GM12874 (cell line): ENCODE results near the gene PRTN3.

Source experiments
- TF ChIP-seq, protein P1 (sequence below): IDR thresholded peaks from 2 replicates; pipeline ENCODE4 v1.5.1; 2011; ENCODE audit warnings: low read depth, mild to moderate bottlenecking, control low read depth, low read length, moderate library complexity; ENCODE audit not compliant: insufficient read depth

PRTN3 gene

DNA sequence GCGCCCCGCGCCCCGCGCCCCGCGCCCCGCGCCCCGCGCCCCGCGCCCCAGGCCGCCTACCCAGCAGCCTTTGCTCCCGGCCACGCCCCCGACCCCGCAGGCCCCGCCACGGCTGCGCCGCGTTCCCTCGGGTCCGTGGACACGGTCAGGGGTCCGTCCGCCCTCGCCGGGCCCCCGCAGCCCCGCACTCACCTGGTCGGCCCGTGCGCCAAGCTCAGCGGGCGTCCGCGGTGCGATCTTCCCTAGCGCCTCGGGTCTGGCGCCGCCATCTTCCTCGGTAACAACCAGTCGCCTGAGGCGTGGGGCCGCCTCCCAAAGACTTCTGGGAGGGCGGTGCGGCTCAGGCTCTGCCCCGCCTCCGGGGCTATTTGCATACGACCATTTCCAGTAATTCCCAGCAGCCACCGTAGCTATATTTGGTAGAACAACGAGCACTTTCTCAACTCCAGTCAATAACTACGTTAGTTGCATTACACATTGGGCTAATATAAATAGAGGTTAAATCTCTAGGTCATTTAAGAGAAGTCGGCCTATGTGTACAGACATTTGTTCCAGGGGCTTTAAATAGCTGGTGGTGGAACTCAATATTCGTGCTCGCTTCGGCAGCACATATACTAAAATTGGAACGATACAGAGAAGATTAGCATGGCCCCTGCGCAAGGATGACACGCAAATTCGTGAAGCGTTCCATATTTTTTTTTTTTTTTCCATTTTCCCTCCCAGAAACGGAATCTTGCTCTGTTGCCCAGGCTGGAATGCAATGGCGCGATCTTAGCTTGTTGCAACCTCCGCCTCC, 52.3 kb downstream of the PRTN3 start, which contains the start of the genes MED16 and RNU6-9:
MED16 (minus strand) TSS at position 294 of the 796 bp plus-strand sequence. CDS start 2,056 bp downstream, outside the sequence.
RNU6-9 (plus strand) TSS at position 591 of the 796 bp plus-strand sequence.
- TF ChIP-seq, protein P1, sequence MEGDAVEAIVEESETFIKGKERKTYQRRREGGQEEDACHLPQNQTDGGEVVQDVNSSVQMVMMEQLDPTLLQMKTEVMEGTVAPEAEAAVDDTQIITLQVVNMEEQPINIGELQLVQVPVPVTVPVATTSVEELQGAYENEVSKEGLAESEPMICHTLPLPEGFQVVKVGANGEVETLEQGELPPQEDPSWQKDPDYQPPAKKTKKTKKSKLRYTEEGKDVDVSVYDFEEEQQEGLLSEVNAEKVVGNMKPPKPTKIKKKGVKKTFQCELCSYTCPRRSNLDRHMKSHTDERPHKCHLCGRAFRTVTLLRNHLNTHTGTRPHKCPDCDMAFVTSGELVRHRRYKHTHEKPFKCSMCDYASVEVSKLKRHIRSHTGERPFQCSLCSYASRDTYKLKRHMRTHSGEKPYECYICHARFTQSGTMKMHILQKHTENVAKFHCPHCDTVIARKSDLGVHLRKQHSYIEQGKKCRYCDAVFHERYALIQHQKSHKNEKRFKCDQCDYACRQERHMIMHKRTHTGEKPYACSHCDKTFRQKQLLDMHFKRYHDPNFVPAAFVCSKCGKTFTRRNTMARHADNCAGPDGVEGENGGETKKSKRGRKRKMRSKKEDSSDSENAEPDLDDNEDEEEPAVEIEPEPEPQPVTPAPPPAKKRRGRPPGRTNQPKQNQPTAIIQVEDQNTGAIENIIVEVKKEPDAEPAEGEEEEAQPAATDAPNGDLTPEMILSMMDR = no peak

DNA sequence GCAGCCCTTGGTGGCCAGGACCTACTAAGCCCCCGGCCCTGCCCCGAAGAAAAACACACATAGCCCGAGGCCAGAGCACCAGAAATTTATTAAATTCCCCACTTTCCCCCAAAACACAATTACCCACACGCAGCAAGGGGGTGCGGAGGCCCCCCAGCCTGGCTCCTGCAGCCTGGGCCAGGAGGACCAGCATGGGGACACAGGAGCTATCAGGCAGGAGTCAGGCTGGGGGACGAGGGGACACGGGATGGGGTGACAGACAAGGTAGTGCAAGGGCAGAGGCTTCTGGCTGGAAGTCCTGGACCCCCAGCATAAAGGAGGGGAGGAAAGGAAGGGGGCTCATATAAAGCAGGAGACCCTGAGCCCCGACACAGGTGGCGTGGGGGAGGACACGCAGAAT, 55.6 kb downstream of the PRTN3 start:
- TF ChIP-seq, protein P1 = no peak

DNA sequence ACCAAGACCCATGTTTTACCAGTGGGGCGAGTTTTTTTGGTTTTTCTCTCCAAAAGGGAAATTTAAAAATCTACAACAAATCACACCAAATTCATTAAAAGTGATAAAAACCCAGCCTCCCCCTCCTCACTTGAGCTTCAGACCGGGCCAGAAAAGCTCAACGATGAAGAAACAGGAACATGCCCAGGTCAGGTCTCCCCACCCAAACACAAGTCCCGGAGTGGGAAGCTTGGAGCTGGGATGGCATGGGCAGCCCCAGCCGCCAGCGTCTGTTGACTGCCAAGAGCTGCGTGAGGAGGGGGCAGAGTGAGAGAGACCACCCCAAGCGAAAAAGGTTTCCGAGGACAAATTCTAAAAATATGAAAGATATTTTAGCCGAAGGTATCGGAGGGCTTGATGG, 56.2 kb downstream of the PRTN3 start:
- TF ChIP-seq, protein P1 = no peak

DNA sequence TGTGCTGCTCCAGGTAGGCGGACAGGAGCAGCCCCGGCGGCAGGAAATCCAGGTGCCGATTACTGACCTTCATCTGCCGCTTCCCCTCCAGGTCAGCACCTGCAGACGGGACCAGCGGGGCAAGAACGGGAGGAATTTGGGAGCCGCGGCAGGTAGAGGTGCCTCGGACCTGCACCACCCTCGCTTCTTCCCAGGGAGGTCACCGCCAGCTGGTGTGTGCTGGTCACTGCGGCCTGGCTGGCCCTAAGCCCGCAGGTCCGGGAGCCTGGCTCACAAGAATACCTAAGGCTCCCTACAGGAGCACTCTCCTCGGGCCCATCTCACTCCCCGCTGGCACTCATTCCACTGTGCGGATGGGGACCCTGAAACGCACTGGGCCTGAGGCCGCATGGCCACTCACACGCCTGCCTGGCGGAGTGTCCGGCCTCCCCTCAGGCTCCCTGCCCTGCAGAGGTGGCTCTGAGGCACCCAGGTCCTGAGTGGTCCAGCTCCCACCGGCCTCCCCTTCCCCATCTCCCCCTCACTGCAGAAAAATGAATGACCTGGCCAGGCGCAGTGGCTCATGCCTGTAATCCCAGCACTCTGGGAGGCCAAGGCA, 56.7 kb downstream of the PRTN3 start:
- TF ChIP-seq, protein P1 = 0 out of 2 replicates have a peak, but pooled peaks have one; percentile 16
